SH-SY5Y (cell line): ENCODE measurements around the gene CLIC4.

Experiments used
- GATA2 ChIP-seq: IDR thresholded peaks from 2 replicates; pipeline ENCODE4 v1.6.1; 2011; ENCODE audit warnings: mild to moderate bottlenecking, low read depth, low read length
- GATA3 ChIP-seq: IDR thresholded peaks from 2 replicates; pipeline ENCODE4 v1.6.1; 2011; ENCODE audit warnings: low read depth, mild to moderate bottlenecking, low read length, moderate library complexity

- TF ChIP-seq GATA3 (no peak), GATA2 (no peak)
These were observed 58.8 kb downstream of the CLIC4 start for GRCh38 chr1:24803987-24804530.
